ENCODE measurements around the gene ACTR1A.

DNA sequence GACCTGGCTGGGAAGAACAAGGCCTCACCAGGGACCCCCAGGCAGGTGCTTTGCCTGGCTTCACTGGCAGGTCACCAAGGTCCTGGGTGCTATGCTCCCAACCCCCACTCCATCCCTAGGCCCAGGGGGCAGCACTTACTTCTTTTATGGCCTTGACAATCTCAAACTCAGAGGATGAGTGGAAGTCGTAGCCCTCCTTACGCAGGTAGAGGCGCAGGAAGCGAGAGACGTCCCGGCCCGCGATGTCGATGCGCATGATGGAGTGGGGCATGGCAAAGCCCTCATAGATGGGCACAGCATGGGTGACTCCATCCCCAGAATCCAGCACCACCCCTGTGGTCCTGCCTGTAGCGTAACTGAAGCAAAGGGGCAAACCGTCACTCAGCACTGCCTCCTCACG is 18.5 kb downstream of the ACTR1A start:
- TF ChIP-seq CTCF (IDR thresholded peaks at IDR 0.05; ENCODE audit: low read length) (no peak), EZH2phosphoT487 (IDR thresholded peaks at IDR 0.05; ENCODE audit: low read length) (no peak), EZH2 (optimal IDR thresholded peaks at IDR 0.05; ENCODE audit: low read depth, low read length) (no peak)

Data from MM.1S (cell line).